NCI-H2196 (cell line): ENCODE data around the gene GP1BA.

ENCODE experiments used
- DNase-seq: peaks from one replicate; lab custom pipeline; 2025; ENCODE audit not compliant: unreplicated experiment; lab: John Stamatoyannopoulos, UW

The GP1BA gene

DNA sequence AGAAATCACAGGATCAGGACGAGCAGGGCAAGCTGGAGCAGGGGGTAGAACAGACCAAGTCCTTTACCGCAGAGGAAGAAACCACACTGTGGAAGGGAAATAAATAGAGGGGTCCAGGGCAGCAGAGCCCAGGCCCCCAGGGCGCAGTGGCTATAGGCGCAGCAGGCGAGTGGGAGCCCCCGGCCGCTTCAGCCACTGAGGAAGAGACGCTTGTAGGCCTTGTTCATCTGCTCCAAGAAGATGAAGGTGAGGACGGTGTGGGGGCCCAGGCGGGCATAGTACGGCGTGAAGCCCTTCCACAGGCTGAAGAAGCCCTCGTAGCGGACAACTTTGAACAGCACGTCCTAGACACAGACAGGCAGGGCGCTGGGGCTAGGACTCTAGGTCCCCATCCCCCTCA is 5.5 kb downstream of the GP1BA start:
- DNase-seq = no peak

DNA sequence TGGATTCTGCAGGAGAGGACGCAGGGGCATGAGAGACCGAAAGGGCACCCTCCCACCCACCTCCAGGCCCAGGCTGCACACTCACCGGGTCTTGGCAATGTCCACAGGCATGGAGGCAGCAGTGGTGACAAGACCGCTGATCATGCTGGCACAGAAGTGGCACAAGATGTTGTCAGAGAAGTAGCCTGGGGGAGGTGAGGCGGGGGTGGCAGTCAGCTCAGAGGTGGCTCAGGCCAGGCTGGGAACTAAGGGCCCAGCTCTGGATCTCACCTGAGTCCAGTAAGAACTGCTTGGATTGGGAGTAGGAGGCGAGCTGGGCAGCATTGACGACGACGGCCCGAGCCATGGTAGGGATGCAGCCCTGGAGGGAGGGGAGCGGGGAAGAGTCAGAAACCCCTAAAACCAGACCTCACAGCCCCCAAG is 6.0 kb downstream of the GP1BA start:
- DNase-seq = no peak

GRCh38 chr17:4938688-4939545 is 6.8 kb downstream of the GP1BA start:
- DNase-seq = no peak

GRCh38 chr17:4939546-4939795 is 7.4 kb downstream of the GP1BA start:
- no peak for DNase-seq

GRCh38 chr17:4939796-4940554 is 7.9 kb downstream of the GP1BA start, which contains the start of the genes RNF167 and SLC25A11:
TSS of gene RNF167 (plus strand) at chr17:4940268. CDS start at chr17:4940910, 642 bp downstream.
TSS of gene SLC25A11 (minus strand) at chr17:4940046. CDS start at chr17:4939910, 136 bp downstream.
- DNase-seq = peak; percentile 90

- no peak for DNase-seq
Measured at GRCh38 chr17:4940555-4941318, 8.7 kb downstream of the GP1BA start.

DNA sequence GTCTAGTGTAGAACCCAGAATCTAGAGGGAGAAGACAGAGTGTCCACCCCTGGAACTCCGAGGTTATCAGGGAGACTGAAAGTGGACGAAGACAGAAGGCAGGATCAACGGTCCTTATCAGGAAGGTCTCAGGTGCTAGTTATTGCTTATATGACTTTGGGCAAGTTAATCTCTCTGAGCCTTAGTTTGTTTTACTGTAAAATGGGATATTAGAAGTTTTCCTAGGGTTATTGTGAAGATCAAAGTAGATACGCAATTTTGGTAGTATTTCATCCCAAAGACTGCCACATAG is 9.2 kb downstream of the GP1BA start:
- no peak for DNase-seq

GRCh38 chr17:4942760-4943508 is 10.9 kb downstream of the GP1BA start:
- DNase-seq = no peak

GRCh38 chr17:4944163-4944553 is 12.1 kb downstream of the GP1BA start:
- DNase-seq = no peak

GRCh38 chr17:4944554-4945175 is 12.6 kb downstream of the GP1BA start:
- DNase-seq = no peak

DNA sequence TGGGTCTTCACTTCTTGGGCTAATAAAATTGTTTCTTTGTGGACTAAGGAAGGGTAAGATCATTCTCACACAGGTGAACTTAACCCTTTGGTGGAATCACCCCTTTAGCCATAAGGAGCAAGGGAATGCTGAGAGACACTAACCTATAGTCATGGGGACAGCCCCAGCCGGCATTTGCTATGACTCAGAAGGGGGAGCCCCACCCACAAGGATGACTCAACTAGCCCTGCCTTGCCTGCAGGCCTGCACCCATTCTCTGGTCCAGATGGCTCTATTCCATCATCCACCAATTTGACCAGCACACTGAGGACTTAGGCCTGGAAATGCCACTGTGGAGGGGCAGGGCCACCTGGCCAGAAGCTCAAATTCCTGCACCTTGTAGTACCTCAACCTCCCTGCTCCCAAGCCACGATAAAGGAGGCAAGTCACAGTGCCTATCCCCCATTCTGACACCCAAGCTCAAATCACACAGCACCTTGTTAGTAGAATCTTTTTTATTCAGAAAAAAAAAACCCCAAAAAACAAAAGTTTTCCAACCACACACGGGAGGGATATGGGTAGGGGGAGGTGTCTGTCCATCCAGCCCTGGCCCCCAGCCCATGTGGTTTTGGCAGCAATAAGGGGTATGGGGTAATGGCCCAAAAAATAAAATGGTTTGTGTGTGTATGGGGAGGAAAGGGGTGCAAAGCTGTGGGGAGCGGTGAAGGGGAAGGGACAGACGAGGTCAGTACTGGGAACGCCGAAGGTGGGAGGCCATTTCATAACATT is 13.3 kb downstream of the GP1BA start:
- peak; percentile 5 for DNase-seq

DNA sequence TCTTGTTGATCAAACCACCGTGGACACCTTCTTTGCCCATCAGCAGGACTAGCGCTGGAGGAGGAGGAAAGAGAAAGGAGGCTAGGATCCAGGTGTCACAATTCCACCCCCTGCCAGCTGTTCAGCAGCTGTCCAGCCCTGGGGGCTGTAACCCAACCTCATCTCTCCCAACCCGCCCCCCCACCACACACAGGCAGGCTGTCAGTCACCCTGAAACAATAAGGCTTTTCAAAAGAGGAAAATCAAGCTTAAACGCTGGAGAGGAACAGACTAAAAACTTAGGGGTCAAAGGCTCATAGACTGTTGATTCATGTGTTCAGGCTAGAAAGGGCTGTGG is 13.8 kb downstream of the GP1BA start:
- DNase-seq = no peak

DNA sequence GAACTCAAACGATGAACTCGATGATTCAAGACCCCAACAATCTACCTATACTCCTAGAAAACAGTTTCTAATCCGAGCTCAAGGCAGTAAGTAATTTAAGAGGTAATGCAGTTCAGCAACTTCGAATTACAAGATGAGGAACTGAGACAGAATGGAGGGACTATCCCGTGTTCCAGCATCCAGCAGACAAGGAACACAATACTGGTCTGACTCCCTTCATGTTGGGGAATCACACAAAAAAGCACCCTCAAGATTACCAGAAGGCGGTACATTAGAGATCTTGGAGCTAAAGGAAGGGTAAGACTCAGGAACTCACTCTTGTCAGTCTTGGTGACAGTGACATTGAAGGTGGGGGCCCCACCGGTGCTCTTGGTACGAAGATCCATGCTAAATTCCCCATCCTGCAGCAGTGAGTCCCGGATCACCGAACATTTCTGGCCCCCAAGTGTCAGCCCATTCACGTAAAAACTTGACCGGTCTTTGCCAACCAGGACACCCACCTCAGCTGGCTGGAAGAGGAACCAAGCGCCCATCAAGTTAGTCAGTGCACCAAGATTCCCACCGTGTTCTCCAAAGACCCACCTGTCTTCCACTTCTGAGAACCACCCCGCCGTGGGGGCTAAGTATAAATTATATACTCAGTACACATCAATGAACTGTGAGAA is 14.4 kb downstream of the GP1BA start:
- DNase-seq = no peak

DNA sequence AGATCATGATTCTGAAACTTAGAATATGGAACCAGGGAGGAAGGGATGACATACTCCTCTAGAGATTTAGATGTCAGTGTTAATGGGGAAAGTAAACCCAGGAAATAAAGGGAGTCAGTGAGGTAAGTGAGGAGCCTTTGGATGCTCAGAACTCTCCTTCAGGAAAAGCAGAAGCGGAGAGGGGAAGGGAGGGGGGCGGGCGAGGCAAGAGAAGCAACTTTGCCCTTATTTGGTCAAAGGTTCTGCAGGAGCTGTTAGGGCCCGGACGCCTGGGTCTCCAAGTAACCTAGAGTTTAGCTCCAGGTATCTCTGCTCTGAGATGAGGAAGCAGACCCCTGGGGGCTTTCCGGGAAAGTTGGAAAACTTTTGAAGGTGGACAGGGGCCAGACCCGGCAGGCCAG is 14.9 kb downstream of the GP1BA start:
- DNase-seq = no peak

DNA sequence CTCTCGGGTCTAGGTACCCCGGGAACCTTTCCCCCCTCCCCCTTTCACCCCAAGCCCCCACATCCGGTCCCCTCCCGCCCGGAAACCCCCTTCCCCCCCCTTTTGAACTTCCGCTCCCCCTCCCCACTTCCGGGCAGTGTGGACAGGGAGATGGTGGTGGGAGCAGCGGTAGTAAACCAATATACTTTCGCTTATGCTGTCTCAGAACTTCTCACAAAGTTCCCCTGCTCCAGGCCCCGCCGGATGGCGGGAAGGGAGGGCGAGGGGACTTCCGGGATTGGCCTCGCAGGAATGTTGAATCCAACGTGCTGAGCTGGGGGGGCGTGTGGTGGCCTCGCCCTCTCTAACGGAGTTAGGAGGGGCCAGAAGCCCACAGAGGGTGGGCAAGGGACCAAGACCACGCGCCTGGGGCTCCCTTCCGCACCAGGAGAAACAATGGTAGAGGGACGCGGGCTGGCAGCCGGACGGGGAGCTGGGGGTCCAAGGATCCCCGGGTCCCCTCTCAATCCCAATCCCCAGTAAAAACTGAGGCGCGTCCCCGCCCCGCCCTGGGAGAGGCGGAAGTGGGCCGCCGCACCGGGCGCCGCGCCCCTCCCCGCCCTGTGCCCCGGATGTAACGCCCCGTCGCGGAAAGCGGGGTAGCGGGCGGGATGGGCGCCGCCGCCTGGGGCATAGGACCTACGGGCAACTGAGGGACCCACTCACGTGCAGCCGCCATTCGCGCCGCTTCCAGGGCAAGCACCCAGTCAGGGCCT is 15.5 kb downstream of the GP1BA start:
- DNase-seq = peak; percentile 12

- peak; percentile 56 for DNase-seq
Measured at GRCh38 chr17:4948166-4948930, 16.3 kb downstream of the GP1BA start, which contains the start of gene PFN1. TSS of gene PFN1 (minus strand) at chr17:4948530. CDS start at chr17:4948394, 136 bp downstream.

- DNase-seq = peak; percentile 76
Measured at GRCh38 chr17:4948931-4949320, 16.8 kb downstream of the GP1BA start.
